Measurements from ENCODE around the gene GRIK2. TPM values are rescaled to one million over a fixed set of nuclear protein-coding genes. Genes with fewer than 3 reads are reported as not detected.

Gene GRIK2
- polyA plus RNA-seq, 1 of the 3 experiments (the other 2 are of a cell fraction) = 0.30 TPM

DNA sequence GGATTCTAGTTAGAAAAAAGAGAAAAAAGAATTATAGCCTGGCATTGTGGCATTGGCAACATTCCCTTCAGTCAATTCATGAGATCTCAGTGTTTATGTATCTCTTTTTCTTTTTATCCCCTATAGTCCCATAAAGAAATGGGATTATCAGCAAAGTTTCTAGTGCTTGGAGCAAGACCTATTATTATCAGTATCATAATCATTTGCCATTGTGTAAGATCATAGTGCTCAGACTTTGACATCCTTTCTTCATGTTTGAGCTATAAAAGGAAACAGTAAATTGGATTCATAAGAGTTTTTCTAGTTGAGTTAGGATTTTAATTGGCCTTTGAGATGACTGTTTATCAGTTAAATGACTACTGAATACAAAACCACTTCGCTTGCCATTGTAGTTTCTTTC, 295.6 kb downstream of the GRIK2 start:
- CTCF ChIA-PET = no interaction called here
- Histone ChIP-seq H3K4me3 (ENCODE audit: low read depth in 2 of 2, low read length in 1 of 2) (no peak overlapping the region), H3F3A (replicated peaks; ENCODE audit: insufficient read depth) (no peaks in the 10 kb centered on the region), H3K36me3 (replicated peaks in 1 of 2; ENCODE audit: control insufficient read depth in 1 of 2, insufficient read depth in 2 of 2, low read length in 1 of 2) (no peaks in the 10 kb centered on the region), H3K79me2 (ENCODE audit: insufficient read depth) (no peaks in the 10 kb centered on the region), H3K4me1 (ENCODE audit: control insufficient read depth in 1 of 2, insufficient read depth in 2 of 2, low read depth in 1 of 2, low read length in 1 of 2) (0 out of 4 replicates have a peak, but pooled peaks cover 0 to 3% of the 10 kb centered on the region in 2 experiments), H3K4me2 (no peak overlapping the region), H4K20me1 (ENCODE audit: insufficient read depth) (no peaks in the 10 kb centered on the region), H2AFZ (ENCODE audit: low read depth) (no peak overlapping the region), H3K9ac (no peak overlapping the region), H3K27ac (ENCODE audit: low read depth in 2 of 2, low read length in 1 of 2) (no peak overlapping the region), H3K27me3 (ENCODE audit: insufficient read depth) (no peaks in the 10 kb centered on the region), H3K9me2 (no peaks in the 10 kb centered on the region), H3K9me3 (no peaks in the 10 kb centered on the region)
- no peak for TF ChIP-seq RXRA (IDR thresholded peaks at IDR 0.05; ENCODE audit: borderline replicate concordance, low read depth)
- TF ChIP-seq GABPA (IDR thresholded peaks at IDR 0.05; ENCODE audit: low read depth) = no peak
- TF ChIP-seq, protein P1, sequence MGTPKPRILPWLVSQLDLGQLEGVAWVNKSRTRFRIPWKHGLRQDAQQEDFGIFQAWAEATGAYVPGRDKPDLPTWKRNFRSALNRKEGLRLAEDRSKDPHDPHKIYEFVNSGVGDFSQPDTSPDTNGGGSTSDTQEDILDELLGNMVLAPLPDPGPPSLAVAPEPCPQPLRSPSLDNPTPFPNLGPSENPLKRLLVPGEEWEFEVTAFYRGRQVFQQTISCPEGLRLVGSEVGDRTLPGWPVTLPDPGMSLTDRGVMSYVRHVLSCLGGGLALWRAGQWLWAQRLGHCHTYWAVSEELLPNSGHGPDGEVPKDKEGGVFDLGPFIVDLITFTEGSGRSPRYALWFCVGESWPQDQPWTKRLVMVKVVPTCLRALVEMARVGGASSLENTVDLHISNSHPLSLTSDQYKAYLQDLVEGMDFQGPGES (IDR thresholded peaks at IDR 0.05; ENCODE audit: low read depth, low read length) = no peak
- TF ChIP-seq, protein P2, sequence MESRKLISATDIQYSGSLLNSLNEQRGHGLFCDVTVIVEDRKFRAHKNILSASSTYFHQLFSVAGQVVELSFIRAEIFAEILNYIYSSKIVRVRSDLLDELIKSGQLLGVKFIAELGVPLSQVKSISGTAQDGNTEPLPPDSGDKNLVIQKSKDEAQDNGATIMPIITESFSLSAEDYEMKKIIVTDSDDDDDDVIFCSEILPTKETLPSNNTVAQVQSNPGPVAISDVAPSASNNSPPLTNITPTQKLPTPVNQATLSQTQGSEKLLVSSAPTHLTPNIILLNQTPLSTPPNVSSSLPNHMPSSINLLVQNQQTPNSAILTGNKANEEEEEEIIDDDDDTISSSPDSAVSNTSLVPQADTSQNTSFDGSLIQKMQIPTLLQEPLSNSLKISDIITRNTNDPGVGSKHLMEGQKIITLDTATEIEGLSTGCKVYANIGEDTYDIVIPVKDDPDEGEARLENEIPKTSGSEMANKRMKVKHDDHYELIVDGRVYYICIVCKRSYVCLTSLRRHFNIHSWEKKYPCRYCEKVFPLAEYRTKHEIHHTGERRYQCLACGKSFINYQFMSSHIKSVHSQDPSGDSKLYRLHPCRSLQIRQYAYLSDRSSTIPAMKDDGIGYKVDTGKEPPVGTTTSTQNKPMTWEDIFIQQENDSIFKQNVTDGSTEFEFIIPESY (IDR thresholded peaks at IDR 0.05; ENCODE audit: borderline replicate concordance, low read depth) = no peak
- no peak for TF ChIP-seq CHD2 (IDR thresholded peaks at IDR 0.05; ENCODE audit: low read length, partially characterized antibody)
- no peak for TF ChIP-seq RAD21 (IDR thresholded peaks at IDR 0.05; ENCODE audit: low read length)
- TF ChIP-seq ELF1 (IDR thresholded peaks at IDR 0.05) = no peak
- TF ChIP-seq, protein P3, sequence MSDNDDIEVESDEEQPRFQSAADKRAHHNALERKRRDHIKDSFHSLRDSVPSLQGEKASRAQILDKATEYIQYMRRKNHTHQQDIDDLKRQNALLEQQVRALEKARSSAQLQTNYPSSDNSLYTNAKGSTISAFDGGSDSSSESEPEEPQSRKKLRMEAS (IDR thresholded peaks at IDR 0.05; ENCODE audit: low read depth) = no peak
- no peak for TF ChIP-seq TCF12 (IDR thresholded peaks at IDR 0.05)
- TF ChIP-seq NFIC (IDR thresholded peaks at IDR 0.05; ENCODE audit: borderline replicate concordance) = no peak
- TF ChIP-seq, protein P4, sequence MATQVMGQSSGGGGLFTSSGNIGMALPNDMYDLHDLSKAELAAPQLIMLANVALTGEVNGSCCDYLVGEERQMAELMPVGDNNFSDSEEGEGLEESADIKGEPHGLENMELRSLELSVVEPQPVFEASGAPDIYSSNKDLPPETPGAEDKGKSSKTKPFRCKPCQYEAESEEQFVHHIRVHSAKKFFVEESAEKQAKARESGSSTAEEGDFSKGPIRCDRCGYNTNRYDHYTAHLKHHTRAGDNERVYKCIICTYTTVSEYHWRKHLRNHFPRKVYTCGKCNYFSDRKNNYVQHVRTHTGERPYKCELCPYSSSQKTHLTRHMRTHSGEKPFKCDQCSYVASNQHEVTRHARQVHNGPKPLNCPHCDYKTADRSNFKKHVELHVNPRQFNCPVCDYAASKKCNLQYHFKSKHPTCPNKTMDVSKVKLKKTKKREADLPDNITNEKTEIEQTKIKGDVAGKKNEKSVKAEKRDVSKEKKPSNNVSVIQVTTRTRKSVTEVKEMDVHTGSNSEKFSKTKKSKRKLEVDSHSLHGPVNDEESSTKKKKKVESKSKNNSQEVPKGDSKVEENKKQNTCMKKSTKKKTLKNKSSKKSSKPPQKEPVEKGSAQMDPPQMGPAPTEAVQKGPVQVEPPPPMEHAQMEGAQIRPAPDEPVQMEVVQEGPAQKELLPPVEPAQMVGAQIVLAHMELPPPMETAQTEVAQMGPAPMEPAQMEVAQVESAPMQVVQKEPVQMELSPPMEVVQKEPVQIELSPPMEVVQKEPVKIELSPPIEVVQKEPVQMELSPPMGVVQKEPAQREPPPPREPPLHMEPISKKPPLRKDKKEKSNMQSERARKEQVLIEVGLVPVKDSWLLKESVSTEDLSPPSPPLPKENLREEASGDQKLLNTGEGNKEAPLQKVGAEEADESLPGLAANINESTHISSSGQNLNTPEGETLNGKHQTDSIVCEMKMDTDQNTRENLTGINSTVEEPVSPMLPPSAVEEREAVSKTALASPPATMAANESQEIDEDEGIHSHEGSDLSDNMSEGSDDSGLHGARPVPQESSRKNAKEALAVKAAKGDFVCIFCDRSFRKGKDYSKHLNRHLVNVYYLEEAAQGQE (IDR thresholded peaks at IDR 0.05; ENCODE audit: low read depth, low read length) = no peak
- no peak for TF ChIP-seq TEAD4 (IDR thresholded peaks at IDR 0.05; ENCODE audit: borderline replicate concordance, insufficient read depth)
- TF ChIP-seq NRF1 (IDR thresholded peaks at IDR 0.05; ENCODE audit: low read depth, low read length) = no peak
- no peak for TF ChIP-seq SMC3 (IDR thresholded peaks at IDR 0.05; ENCODE audit: low read depth, low read length)
- no peak for TF ChIP-seq EZH2phosphoT487 (IDR thresholded peaks at IDR 0.05; ENCODE audit: borderline replicate concordance, low read depth)
- no peak for TF ChIP-seq MEF2A (IDR thresholded peaks at IDR 0.05; ENCODE audit: borderline replicate concordance, low read depth)
- no peak for DNase-seq
- WGBS (ENCODE audit: low lambda C conversion rate) = 48% methylated on average over 1 of the region's 1 CpG
- POLR2A ChIA-PET = no interaction called here
